ENCODE results near the gene ERRFI1. TPM values are rescaled to one million over a fixed set of nuclear protein-coding genes. Genes with fewer than 3 reads are reported as not detected.
A peak's percentile ranks its signal among the peaks of the same experiment; 100 is the strongest.

The ERRFI1 gene
- total RNA-seq, 1 donor = 106 TPM

GRCh38 chr1:8018492-8019228 is 7.4 kb downstream of the ERRFI1 start:
- no peak for DNase-seq (ENCODE audit: low read depth)
- no peak overlapping the region for H3K4me3 ChIP-seq (ENCODE audit: low read depth, low read length)
- no peak for TF ChIP-seq CTCF (IDR thresholded peaks at IDR 0.05; ENCODE audit: insufficient read depth, low read length)

DNA sequence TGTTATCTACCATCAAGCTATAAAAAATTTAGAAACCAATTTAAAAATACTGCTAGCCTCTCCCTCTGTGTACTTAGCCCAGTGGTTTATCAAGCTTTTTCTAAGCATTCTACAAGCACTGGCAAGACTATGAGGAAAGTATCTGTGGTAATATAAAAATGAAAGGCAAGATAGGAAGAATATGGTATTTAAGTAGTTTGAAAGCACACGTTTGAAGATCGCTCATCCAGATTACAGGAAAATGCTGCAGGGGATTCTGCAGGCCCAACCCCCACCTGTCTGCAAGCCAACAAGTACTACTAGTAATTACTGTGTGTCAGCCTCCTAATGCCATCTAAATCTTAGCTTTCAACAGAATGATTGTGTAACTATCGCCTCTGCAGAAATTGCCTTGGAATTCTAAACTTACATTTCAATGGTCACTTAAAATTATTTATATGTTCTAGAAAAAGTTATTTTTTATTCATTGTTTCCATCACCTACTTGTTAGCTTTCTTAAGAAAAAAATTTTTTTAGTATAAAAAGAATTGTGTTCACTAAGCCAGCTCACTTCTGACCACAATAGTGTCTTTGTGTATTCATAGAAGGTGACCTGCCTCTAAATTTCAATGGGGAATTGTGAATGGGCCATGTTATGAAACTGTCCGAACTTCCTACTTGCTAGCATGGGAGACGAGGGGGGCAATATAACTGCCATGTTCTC is 8.5 kb downstream of the ERRFI1 start:
- no peak for TF ChIP-seq CTCF (IDR thresholded peaks at IDR 0.05; ENCODE audit: insufficient read depth, low read length)
- H3K4me3 ChIP-seq (ENCODE audit: low read depth, low read length) = no peak overlapping the region
- DNase-seq (ENCODE audit: low read depth) = peak; percentile 66

- TF ChIP-seq CTCF (IDR thresholded peaks at IDR 0.05; ENCODE audit: insufficient read depth, low read length) = no peak
- no peak overlapping the region for H3K4me3 ChIP-seq (ENCODE audit: low read depth, low read length)
- no peak for DNase-seq (ENCODE audit: low read depth)
Observed at GRCh38 chr1:8016895-8017241, 9.2 kb downstream of the ERRFI1 start.

- peak overlapping the region; percentile 11 for H3K4me3 ChIP-seq (ENCODE audit: low read depth, low read length)
- TF ChIP-seq CTCF (IDR thresholded peaks at IDR 0.05; ENCODE audit: insufficient read depth, low read length) = no peak
- no peak for DNase-seq (ENCODE audit: low read depth)
Observed at GRCh38 chr1:8016210-8016894, 9.8 kb downstream of the ERRFI1 start.

- no peak for TF ChIP-seq CTCF (IDR thresholded peaks at IDR 0.05; ENCODE audit: insufficient read depth, low read length)
- peak overlapping the region; percentile 20 for H3K4me3 ChIP-seq (ENCODE audit: low read depth, low read length)
- DNase-seq (ENCODE audit: low read depth) = peak; percentile 87
Observed at GRCh38 chr1:8015809-8016165, 10.3 kb downstream of the ERRFI1 start.

DNA sequence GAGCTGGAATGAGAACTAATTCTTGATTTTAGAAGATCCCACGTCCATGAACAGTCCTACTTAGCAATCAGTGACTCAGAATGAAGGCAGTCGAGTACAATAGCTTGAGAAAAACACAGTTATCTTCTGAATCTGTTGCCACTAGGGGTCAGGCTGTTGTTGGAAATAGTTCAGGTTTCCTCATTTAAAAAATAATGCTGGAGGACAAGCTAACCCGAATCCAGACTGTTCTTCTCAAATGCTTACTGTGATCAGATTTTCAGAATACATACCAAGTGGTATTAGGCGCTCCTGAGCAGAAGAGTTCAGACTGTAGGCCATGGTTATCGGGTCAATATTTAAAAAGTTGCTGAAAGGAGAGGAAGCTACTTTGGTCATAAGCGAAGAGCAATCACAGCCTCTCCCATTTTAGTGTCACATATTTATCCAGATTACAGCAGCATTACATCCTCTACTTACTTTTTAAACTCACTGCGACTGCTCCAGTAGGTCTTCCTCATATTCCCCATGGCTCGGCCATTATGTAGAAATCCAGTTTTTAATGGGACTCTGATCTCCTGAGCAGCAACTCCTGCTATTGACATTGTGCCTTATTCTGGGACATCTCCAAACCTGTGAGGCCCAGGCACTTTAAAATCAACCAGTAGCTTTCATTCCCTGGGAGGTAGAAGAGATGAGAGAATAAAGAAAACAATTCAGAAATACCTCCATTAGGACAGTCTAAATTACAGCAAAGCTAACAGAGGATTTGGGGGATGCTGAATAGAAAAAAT is 10.9 kb downstream of the ERRFI1 start:
- peak overlapping the region; percentile 20 for H3K4me3 ChIP-seq (ENCODE audit: low read depth, low read length)
- peak; percentile 71 for TF ChIP-seq CTCF (IDR thresholded peaks at IDR 0.05; ENCODE audit: insufficient read depth, low read length)

More for the DNA sequence above, 10.9 kb downstream of the ERRFI1 start:
- peak; percentile 96 for DNase-seq (ENCODE audit: low read depth)
